H1 (cell line): Measurements from ENCODE around the gene ENOPH1. TPM values are rescaled to one million over a fixed set of nuclear protein-coding genes. Genes with fewer than 3 reads are reported as not detected.

ENCODE experiments used
- CTCF ChIA-PET: fragments of 300-600 bp; sonication (Branson Sonifier 250); formaldehyde crosslinking; loops from one replicate; lab custom pipeline; 2021; ENCODE audit not compliant: partially characterized antibody; lab: Charles Lee
- POLR2A ChIA-PET: fragments of 300-600 bp; sonication (Branson Sonifier 250); formaldehyde crosslinking; loops from one replicate; lab custom pipeline; 2021; ENCODE audit warnings: inconsistent platforms; ENCODE audit not compliant: partially characterized antibody; lab: Charles Lee
- DNase-seq, 2 experiments: peaks; one replicate each; pipeline versions ENCODE4 v3.0.0 to v3.0.0-alpha.2; 2010 to 2022; ENCODE audit warnings: low spot score in 2 of 2, low read depth in 1 of 2, mixed read lengths in 1 of 2
- FAIRE-seq: peaks from 2 replicates; lab custom pipeline; 2011; peaks lifted over from hg19 to GRCh38; lab: Jason Lieb, UNC
- H2AFZ ChIP-seq: 2 replicates; pipeline ENCODE4 v1.8.1; 2012; ENCODE audit warnings: low read length, inconsistent platforms
- H2AK5ac ChIP-seq: 2 replicates; pipeline ENCODE4 v1.6.1; 2013; ENCODE audit warnings: low read depth, low read length
- H2BK120ac ChIP-seq: replicated peaks from 2 replicates; pipeline ENCODE3; 2013; ENCODE audit warnings: low read depth, low read length, inconsistent platforms
- H2BK12ac ChIP-seq: 2 replicates; pipeline ENCODE4 v1.6.1; 2013; ENCODE audit warnings: low read depth, low read length
- H2BK15ac ChIP-seq: 2 replicates; pipeline ENCODE4 v1.6.1; 2013; ENCODE audit warnings: low read length
- H2BK20ac ChIP-seq: 2 replicates; pipeline ENCODE4 v1.6.1; 2013; ENCODE audit warnings: low read length
- H2BK5ac ChIP-seq: 2 replicates; pipeline ENCODE4 v1.6.1; 2013; ENCODE audit warnings: low read depth, low read length
- H3K14ac ChIP-seq: 2 replicates; pipeline ENCODE4 v1.6.1; 2013; ENCODE audit warnings: inconsistent platforms; ENCODE audit not compliant: insufficient read length
- H3K18ac ChIP-seq: 2 replicates; pipeline ENCODE4 v1.6.1; 2013; ENCODE audit warnings: low read length; ENCODE audit errors: extremely low read depth
- H3K23ac ChIP-seq: 2 replicates; pipeline ENCODE4 v1.6.1; 2013; ENCODE audit warnings: inconsistent platforms; ENCODE audit not compliant: insufficient read length
- H3K23me2 ChIP-seq: 2 replicates; pipeline ENCODE4 v1.6.1; 2013; ENCODE audit warnings: low read depth, low read length
- H3K27ac ChIP-seq: 2 replicates; pipeline ENCODE4 v1.6.1; 2011; ENCODE audit warnings: low read depth, low read length, inconsistent platforms
- H3K27me3 ChIP-seq, 4 experiments: replicated peaks in 1 of 4; 1 replicate in 1 of 4; 2 replicates in 3 of 4; pipeline versions ENCODE4 v1.6.1 to v1.8.1; 2011 to 2013; ENCODE audit warnings: low read length in 3 of 4, mild to moderate bottlenecking in 3 of 4, inconsistent platforms in 2 of 4, mixed read lengths in 2 of 4, moderate library complexity in 1 of 4; ENCODE audit not compliant: control insufficient read depth in 3 of 4, insufficient read depth in 3 of 4; ENCODE audit errors: extremely low read depth in 1 of 4
- H3K36me3 ChIP-seq, 4 experiments: 2 replicates each; pipeline versions ENCODE4 v1.6.1 to v1.8.1; 2011 to 2013; ENCODE audit warnings: mild to moderate bottlenecking in 4 of 4, low read length in 3 of 4, moderate library complexity in 2 of 4, control low read depth in 1 of 4, inconsistent platforms in 1 of 4; ENCODE audit not compliant: insufficient read depth in 4 of 4, control insufficient read depth in 2 of 4
- H3K4ac ChIP-seq: replicated peaks from 2 replicates; pipeline ENCODE3; 2013; ENCODE audit warnings: low read length, low read depth, mixed read lengths, inconsistent platforms; ENCODE audit not compliant: insufficient read length
- H3K4me1 ChIP-seq, 4 experiments: replicated peaks in 1 of 4; 1 replicate in 1 of 4; 2 replicates in 3 of 4; pipeline versions ENCODE4 v1.6.1 to v1.8.1; 2011 to 2013; ENCODE audit warnings: low read length in 3 of 4, inconsistent platforms in 2 of 4, mixed read lengths in 1 of 4; ENCODE audit not compliant: insufficient read depth in 4 of 4, control insufficient read depth in 3 of 4
- H3K4me2 ChIP-seq, 2 experiments: 2 replicates each; pipeline versions ENCODE4 v1.6.1 to v1.8.1; 2011 to 2013; ENCODE audit warnings: low read depth in 2 of 2, low read length in 2 of 2, control low read depth in 1 of 2, inconsistent platforms in 1 of 2, mild to moderate bottlenecking in 1 of 2; ENCODE audit not compliant: insufficient read depth in 1 of 2
- H3K4me3 ChIP-seq, 4 experiments: fragments of 200-600, 300-600 bp in 1 of 4; sonication (generic), shearing (Covaris generic), sonication (Bioruptor Twin) in 1 of 4; 2 replicates each; pipeline versions ENCODE4 v1.5.1 to v1.8.1; 2011 to 2016; ENCODE audit warnings: low read length in 4 of 4, low read depth in 3 of 4, control low read depth in 2 of 4, inconsistent platforms in 2 of 4, mild to moderate bottlenecking in 2 of 4, mixed read lengths in 1 of 4, moderate library complexity in 1 of 4; ENCODE audit not compliant: insufficient read depth in 2 of 4; ENCODE audit errors: extremely low read depth in 1 of 4
- H3K56ac ChIP-seq: replicated peaks from 2 replicates; pipeline ENCODE3; 2013; ENCODE audit warnings: low read depth, mild to moderate bottlenecking, mixed read lengths, low read length, inconsistent platforms; ENCODE audit not compliant: insufficient read length
- H3K79me1 ChIP-seq: 2 replicates; pipeline ENCODE4 v1.6.1; 2013; ENCODE audit warnings: low read depth, low read length, control low read depth
- H3K79me2 ChIP-seq, 2 experiments: 2 replicates each; pipeline versions ENCODE4 v1.6.1 to v1.8.1; 2012 to 2013; ENCODE audit warnings: low read length in 2 of 2, mild to moderate bottlenecking in 2 of 2, inconsistent platforms in 1 of 2; ENCODE audit not compliant: insufficient read depth in 2 of 2, control insufficient read depth in 1 of 2
- H3K9ac ChIP-seq, 4 experiments: replicated peaks in 1 of 4; 1 replicate in 1 of 4; 2 replicates in 3 of 4; pipeline versions ENCODE4 v1.6.1 to v1.8.1; 2011 to 2013; ENCODE audit warnings: low read depth in 3 of 4, low read length in 3 of 4, control low read depth in 2 of 4, mild to moderate bottlenecking in 2 of 4, moderate library complexity in 2 of 4, inconsistent platforms in 1 of 4; ENCODE audit errors: extremely low read depth in 1 of 4
- H3K9me3 ChIP-seq, 2 experiments: 2 replicates each; pipeline versions ENCODE4 v1.6.1 to v1.8.1; 2012 to 2013; ENCODE audit warnings: mild to moderate bottlenecking in 2 of 2, moderate library complexity in 2 of 2, control low read depth in 1 of 2, inconsistent platforms in 1 of 2, low read depth in 1 of 2, low read length in 1 of 2, mixed read lengths in 1 of 2; ENCODE audit not compliant: insufficient read depth in 2 of 2
- H4K20me1 ChIP-seq, 2 experiments: replicated peaks in 1 of 2; 2 replicates each; pipeline versions ENCODE3 to v1.8.1; 2011 to 2013; ENCODE audit warnings: inconsistent platforms in 2 of 2, low read length in 2 of 2, mild to moderate bottlenecking in 1 of 2; ENCODE audit not compliant: insufficient read depth in 2 of 2, control insufficient read depth in 1 of 2
- H4K5ac ChIP-seq: 2 replicates; pipeline ENCODE4 v1.6.1; 2013; ENCODE audit warnings: low read length, low read depth, mixed read lengths, inconsistent platforms; ENCODE audit not compliant: insufficient read length
- H4K8ac ChIP-seq: 2 replicates; pipeline ENCODE4 v1.8.0; 2013; ENCODE audit warnings: mild to moderate bottlenecking, moderate library complexity, low read length, inconsistent platforms; ENCODE audit not compliant: insufficient read depth; ENCODE audit errors: extremely low read depth
- H4K91ac ChIP-seq: replicated peaks from 2 replicates; pipeline ENCODE3; 2013; ENCODE audit warnings: low read length, mixed read lengths, inconsistent platforms; ENCODE audit not compliant: insufficient read length
- CEBPB ChIP-seq: IDR thresholded peaks from 2 replicates; pipeline ENCODE4 v1.6.1; 2012; ENCODE audit warnings: low read depth, low read length
- CREB1 ChIP-seq: IDR thresholded peaks from 2 replicates; pipeline ENCODE4 v1.6.1; 2012; ENCODE audit warnings: inconsistent platforms
- CTCF ChIP-seq, 3 experiments: IDR thresholded peaks; 1 replicate in 2 of 3; 2 replicates in 1 of 3; pipeline versions ENCODE4 v1.5.1 to v1.6.1; 2011; ENCODE audit warnings: low read length in 3 of 3, mild to moderate bottlenecking in 3 of 3, inconsistent platforms in 2 of 3, low read depth in 1 of 3, moderate library complexity in 1 of 3; ENCODE audit not compliant: insufficient read depth in 1 of 3; ENCODE audit errors: control extremely low read depth in 1 of 3
- RAD21 ChIP-seq, 2 experiments: IDR thresholded peaks in 1 of 2; conservative IDR thresholded peaks in 1 of 2; 2 replicates each; pipeline ENCODE4 v1.6.1; 2011; ENCODE audit warnings: low read depth in 2 of 2, low read length in 2 of 2, improper control_type of control experiment in 1 of 2, inconsistent platforms in 1 of 2, mild to moderate bottlenecking in 1 of 2, moderate library complexity in 1 of 2
- SIRT6 ChIP-seq: IDR thresholded peaks from one replicate; pipeline ENCODE4 v1.7.1; 2012; ENCODE audit warnings: low read length, inconsistent platforms
- WGBS, 2 experiments: shearing (Covaris generic) in 1 of 2; methylation state at CpG; one replicate each; pipeline versions ENCODE4 v1.1.6 to v1.1.7; 2013 to 2015; ENCODE audit warnings: low lambda C conversion rate in 2 of 2, mixed read lengths in 2 of 2, inconsistent platforms in 1 of 2, low coverage in 1 of 2, missing lambda C conversion rate in 1 of 2; ENCODE audit not compliant: insufficient replicate concordance in 2 of 2, insufficient coverage in 1 of 2, insufficient read length in 1 of 2; ENCODE audit errors: extremely low coverage in 1 of 2, missing lambda C conversion rate in 1 of 2; 5-methylcytosine and 5-hydroxymethylcytosine counted together
- polyA plus RNA-seq, 7 experiments: library from polyadenylated mRNA; depleted of rRNA in 3 of 7; stranded (reverse) in 5 of 7; unstranded in 2 of 7; fragments of >200 nt in 5 of 7; fragments of 200-250 nt in 2 of 7; gene quantifications; 1 replicate in 5 of 7; 2 replicates in 1 of 7; 4 replicates in 1 of 7; pipeline versions ENCODE4 v1.2.1 to v1.2.3, GENCODE V29; 2011 to 2013; ENCODE audit warnings: missing spikeins in 2 of 7, mixed read lengths in 2 of 7
- total RNA-seq: library from RNA; stranded (reverse); fragmentation: NEBNext Ultra II Directional; extraction: Animal tissue kit (Norgen Biotek cat#: 25700); gene quantifications from 2 replicates; pipeline ENCODE4 v1.2.1, GENCODE V29; 2021

ENOPH1 gene
- total and polyA plus RNA-seq, 2 of the 8 experiments (the other 6 are each of a cell fraction or from before 2014, with no cell fraction given), result 25.1 to 89.3 TPM

GRCh38 chr4:82388405-82388804 is 42.0 kb upstream of the ENOPH1 start:
- Histone ChIP-seq H3K27ac (no peak overlapping the region), H3K4ac (no peak overlapping the region), H2BK120ac (no peak overlapping the region), H2BK5ac (no peak overlapping the region), H4K5ac (no peak overlapping the region), H3K23me2 (no peaks in the 10 kb centered on the region), H4K91ac (no peak overlapping the region), H3K4me2 (no peak overlapping the region), H3K79me1 (no peaks in the 10 kb centered on the region), H2AK5ac (no peak overlapping the region), H3K4me1 (no peaks in the 10 kb centered on the region), H3K23ac (no peak overlapping the region), H2BK15ac (no peak overlapping the region), H3K14ac (no peak overlapping the region), H3K9me3 (peaks cover 0 to 10% of the 10 kb centered on the region in 2 experiments; a peak in 1 of 4 replicates), H2AFZ (no peak overlapping the region), H3K27me3 (no peaks in the 10 kb centered on the region), H3K18ac (no peak overlapping the region), H3K79me2 (no peaks in the 10 kb centered on the region), H3K4me3 (no peak overlapping the region), H2BK12ac (no peak overlapping the region), H2BK20ac (no peak overlapping the region), H3K56ac (no peak overlapping the region), H3K36me3 (no peaks in the 10 kb centered on the region), H4K8ac (no peak overlapping the region), H3K9ac (no peak overlapping the region), H4K20me1 (no peaks in the 10 kb centered on the region)
- ChIA-PET POLR2A (interaction anchor here (0.8 to 4.0 kb wide), 10 partner anchors 8 to 41 kb away, joined by 3 to 24 read pairs (median 4); partner anchors contain the start of genes HNRNPD and HNRNPDL), CTCF (interaction anchor here (1.1 to 1.8 kb wide), 4 partner anchors 8 to 14 kb away, joined by 3 to 14 read pairs (median 4); partner anchors contain the start of gene HNRNPD)
- no peak for TF ChIP-seq SIRT6
- TF ChIP-seq RAD21 (IDR thresholded peaks at IDR 0.05 in 1 of 2, conservative IDR thresholded peaks at IDR 0.05 in 1 of 2; ENCODE audit: low read depth in 2 of 2, low read length in 2 of 2), result peak; percentile 11 to 30; a peak in 2 of 4 replicates
- peak in 2 of 3 experiments; percentile 2 to 14; a peak in 2 of 4 replicates for TF ChIP-seq CTCF (IDR thresholded peaks at IDR 0.05; ENCODE audit: control extremely low read depth in 1 of 3, insufficient read depth in 1 of 3, low read depth in 1 of 3, low read length in 3 of 3)
- TF ChIP-seq CEBPB, result no peak
- no peak for TF ChIP-seq CREB1
- FAIRE-seq (no peak), DNase-seq (no peak)
- 92% methylated on average over 1 of the region's 1 CpG; no CpG with 5 or more reads in 1 of the 2 experiments for WGBS, 2 experiments
